ENCODE data around the gene SLC4A11. TPM values are rescaled to one million over a fixed set of nuclear protein-coding genes. Genes with fewer than 3 reads are reported as not detected.
"Not testable (repeated sequence)": the region's sequence is repeated elsewhere in the genome, so short reads cannot be mapped to it uniquely, and the experiment has no call there.

The SLC4A11 gene
- total RNA-seq, 2 donors from 2014 or later = 0.52 TPM; not detected in 1

DNA sequence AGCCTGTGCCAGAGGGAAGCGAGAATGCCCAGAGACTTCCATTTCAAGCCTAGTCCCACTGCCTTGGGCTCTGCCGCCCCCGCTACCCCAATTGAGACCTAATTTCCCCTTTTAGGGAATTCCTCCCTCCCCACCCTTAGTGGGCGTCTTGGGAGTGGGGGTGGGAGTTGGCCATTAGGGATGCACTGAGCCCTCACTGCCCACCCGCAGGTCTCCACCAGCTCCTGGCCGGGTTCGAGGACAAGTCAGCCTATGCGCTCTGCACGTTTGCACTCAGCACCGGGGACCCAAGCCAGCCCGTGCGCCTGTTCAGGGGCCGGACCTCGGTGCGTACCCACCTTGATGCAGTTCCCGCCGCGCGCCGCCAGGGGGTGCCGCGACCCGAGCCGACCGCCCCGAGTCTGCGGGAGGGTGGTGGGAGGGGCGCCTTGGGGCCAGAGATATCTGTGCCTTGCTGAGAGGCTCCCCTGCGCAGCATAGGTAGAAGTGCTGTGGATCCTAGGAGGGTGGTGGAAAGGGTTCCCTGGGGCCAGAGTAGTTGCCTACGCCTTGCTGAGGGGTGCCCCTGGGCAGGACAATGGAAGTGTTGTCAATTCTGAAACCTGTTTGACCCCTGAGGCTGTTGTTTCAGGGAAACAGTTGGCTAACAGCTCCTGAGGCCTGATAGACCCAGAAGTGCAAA lies 20.5 kb downstream of the SLC4A11 start:
- DNase-seq = peak; percentile 45 to 65 (median 60)
- no peak overlapping the region for H3K4me3 ChIP-seq
- H3K4me1 ChIP-seq = peaks cover 7% of the 10 kb centered on the region
- H3K9me3 ChIP-seq = no peaks in the 10 kb centered on the region
- ATAC-seq = peak; percentile 74
- H3K27me3 ChIP-seq = no peaks in the 10 kb centered on the region
- no peak overlapping the region for H3K27ac ChIP-seq
- peaks cover 0 to 3% of the 10 kb centered on the region in 2 donors for H3K36me3 ChIP-seq (replicated peaks in 1 of 2; ENCODE audit: insufficient read depth in 1 of 2, low read depth in 2 of 2)
- TF ChIP-seq POLR2A (IDR thresholded peaks at IDR 0.05) = no peak
- TF ChIP-seq CTCF (IDR thresholded peaks at IDR 0.05) = peak; percentile 67 to 89 (median 77)
- intact Hi-C loops (cut with DNase I) = no loop called here
- WGBS, 2 donors = 14 to 62% methylated on average over 7 to 29 of the region's 30 CpGs

DNA sequence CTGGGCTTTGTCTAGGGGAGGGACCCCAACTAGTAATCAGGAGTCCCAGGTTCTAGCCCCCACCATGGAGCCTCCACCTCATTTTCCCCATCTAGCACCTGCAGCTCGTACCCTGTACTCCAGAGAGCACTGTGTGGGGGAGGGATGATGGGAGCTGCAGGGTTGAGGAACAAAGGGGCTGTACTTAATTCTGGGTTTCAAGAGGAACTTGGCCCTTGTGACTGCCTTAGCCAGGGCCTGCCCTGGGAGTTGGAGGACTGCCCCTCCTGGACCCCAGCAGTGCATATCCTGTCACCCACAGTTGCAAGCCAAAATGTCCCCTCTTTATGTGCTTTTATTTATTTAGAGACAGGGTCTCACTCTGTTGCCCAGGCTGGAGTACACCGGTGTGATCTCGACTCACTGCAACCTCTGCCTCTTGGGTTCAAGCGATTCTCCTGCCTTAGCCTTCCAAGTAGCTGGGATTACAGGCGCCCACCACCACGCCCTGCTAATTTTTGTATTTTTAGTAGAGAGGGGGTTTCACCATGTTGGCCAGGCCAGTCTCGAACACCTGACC lies 23.6 kb downstream of the SLC4A11 start:
- H3K9me3 ChIP-seq; intact Hi-C loops (cut with DNase I); H3K27ac ChIP-seq; H3K36me3 ChIP-seq (replicated peaks in 1 of 2; ENCODE audit: insufficient read depth in 1 of 2, low read depth in 2 of 2); H3K4me3 ChIP-seq; ATAC-seq; H3K27me3 ChIP-seq; DNase-seq; H3K4me1 ChIP-seq: not testable (repeated sequence)
- 96 to 98% methylated on average over 7 of the region's 7 CpGs for WGBS, 2 donors

DNA sequence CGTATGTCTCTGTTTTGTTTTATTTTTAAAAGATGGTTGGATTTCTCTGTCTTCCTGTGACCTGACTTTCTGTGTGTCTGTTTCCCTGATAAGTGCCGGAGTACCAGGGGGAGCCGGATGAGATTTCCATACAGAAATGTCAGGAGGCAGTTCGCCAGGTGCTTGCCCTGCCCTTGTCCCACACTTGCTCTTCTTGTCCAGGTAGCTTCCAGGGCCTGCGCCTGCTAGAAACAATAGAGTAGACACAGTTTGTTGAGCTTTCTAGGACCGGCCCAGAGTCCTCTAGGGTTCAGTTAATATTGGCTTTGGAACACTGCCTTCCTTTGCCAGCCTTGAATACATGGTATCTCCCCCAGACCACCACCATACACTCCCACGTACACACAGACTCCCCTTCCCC lies 25.8 kb downstream of the SLC4A11 start:
- no peak for TF ChIP-seq POLR2A (IDR thresholded peaks at IDR 0.05)
- TF ChIP-seq CTCF (IDR thresholded peaks at IDR 0.05) = no peak
- intact Hi-C loops (cut with DNase I) = no loop called here

DNA sequence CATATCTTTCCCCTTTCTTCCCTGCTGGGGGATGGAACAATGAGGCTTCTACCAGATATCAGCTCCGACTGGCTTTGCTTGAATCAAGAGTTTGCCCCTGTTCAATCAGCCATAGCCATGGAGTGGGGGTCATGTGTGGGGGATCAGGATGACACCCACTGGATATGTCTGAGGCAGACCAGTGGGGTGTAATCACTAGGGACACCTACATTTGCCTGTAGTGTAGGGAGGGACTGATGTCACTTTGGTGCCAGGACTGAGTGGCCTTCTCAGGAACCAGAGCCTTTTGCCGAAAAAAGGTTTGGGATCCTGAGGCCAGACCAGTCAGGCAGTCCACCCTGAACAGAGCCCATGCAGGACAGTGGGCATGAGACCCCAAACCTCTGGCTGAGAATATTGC lies 28.6 kb downstream of the SLC4A11 start:
- peak overlapping the region in 1 of 2 donors; percentile 71 for H3K4me3 ChIP-seq
- H3K27ac ChIP-seq = no peak overlapping the region
- H3K36me3 ChIP-seq (replicated peaks in 1 of 2; ENCODE audit: insufficient read depth in 1 of 2, low read depth in 2 of 2) = peaks cover 0 to 4% of the 10 kb centered on the region in 2 donors
- no peaks in the 10 kb centered on the region for H3K9me3 ChIP-seq
- 45 to 51% methylated on average over 2 of the region's 2 CpGs for WGBS, 2 donors
- intact Hi-C loops (cut with DNase I) = no loop called here
- H3K4me1 ChIP-seq = peaks cover 19% of the 10 kb centered on the region
- no peaks in the 10 kb centered on the region for H3K27me3 ChIP-seq
- ATAC-seq = no peak
- no peak for TF ChIP-seq POLR2A (IDR thresholded peaks at IDR 0.05)
- DNase-seq = no peak

More for the DNA sequence above, 25.8 kb downstream of the SLC4A11 start:
- no peak overlapping the region for H3K4me3 ChIP-seq
- H3K4me1 ChIP-seq = peaks cover 17% of the 10 kb centered on the region
- no peak overlapping the region for H3K27ac ChIP-seq
- no peak for ATAC-seq
- H3K27me3 ChIP-seq = no peaks in the 10 kb centered on the region
- DNase-seq = no peak
- 89 to 92% methylated on average over 7 of the region's 7 CpGs for WGBS, 2 donors
- H3K36me3 ChIP-seq (replicated peaks in 1 of 2; ENCODE audit: insufficient read depth in 1 of 2, low read depth in 2 of 2) = peaks cover 0 to 5% of the 10 kb centered on the region in 2 donors
- no peaks in the 10 kb centered on the region for H3K9me3 ChIP-seq

- DNase-seq (peak in 1 of 4 donors; percentile 14), ATAC-seq (peak; percentile 39)
- peaks cover 19% of the 10 kb centered on the region for H3K4me1 ChIP-seq
- intact Hi-C loops (cut with DNase I) = no loop called here
- WGBS, 2 donors = 1 to 3% methylated on average over 10 of the region's 10 CpGs
- peak overlapping the region in 2 of 4 donors; percentile 67 to 84 for H3K27ac ChIP-seq
- TF ChIP-seq POLR2A (IDR thresholded peaks at IDR 0.05) = no peak
- TF ChIP-seq CTCF (IDR thresholded peaks at IDR 0.05) = no peak
- H3K27me3 ChIP-seq = no peaks in the 10 kb centered on the region
- no peaks in the 10 kb centered on the region for H3K9me3 ChIP-seq
- H3K4me3 ChIP-seq = peak overlapping the region; percentile 71 to 76
- H3K36me3 ChIP-seq (replicated peaks in 1 of 2; ENCODE audit: insufficient read depth in 1 of 2, low read depth in 2 of 2) = peaks cover 0 to 3% of the 10 kb centered on the region in 2 donors
These were observed 29.1 kb downstream of the SLC4A11 start for GRCh38 chr20:3209946-3210317.
